SK-N-SH treated with all-trans-retinoic acid at 6 μM for 48 hours (cell line): Measurements from ENCODE around the gene ALS2.
A peak's percentile ranks its signal among the peaks of the same experiment; 100 is the strongest.

Experiments used
- ATAC-seq: fragments of 200-7000 bp; cut with Tn5 transposase; 3 replicates; pipeline ENCODE4 v1.9.1; 2020; ENCODE audit warnings: mild to moderate bottlenecking, moderate library complexity
- ARNTL ChIP-seq: fragments of 450-650 bp; formaldehyde crosslinking; IDR thresholded peaks from 2 replicates; pipeline ENCODE4 v1.5.0; 2020; ENCODE audit warnings: low read depth, mild to moderate bottlenecking, moderate library complexity, borderline replicate concordance
- CSRNP3 ChIP-seq: fragments of 250-450 bp; sonication (Bioruptor Pico); IDR thresholded peaks from 2 replicates; pipeline ENCODE4 v1.5.1; 2021; ENCODE audit warnings: mild to moderate bottlenecking, moderate library complexity
- ESRRG ChIP-seq: fragments of 250-450 bp; sonication (Bioruptor Pico); IDR thresholded peaks from 2 replicates; pipeline ENCODE4 v1.6.1; 2021; ENCODE audit warnings: mild to moderate bottlenecking
- GLIS3 ChIP-seq: fragments of 250-450 bp; sonication (Bioruptor Pico); IDR thresholded peaks from 2 replicates; pipeline ENCODE4 v1.5.0; 2020; ENCODE audit warnings: mild to moderate bottlenecking, moderate library complexity
- ISL1 ChIP-seq: fragments of 250-450 bp; sonication (Bioruptor Pico); IDR thresholded peaks from 2 replicates; pipeline ENCODE4 v2.1.2; 2022; ENCODE audit warnings: mild to moderate bottlenecking, moderate library complexity
- OSR1 ChIP-seq: fragments of 250-450 bp; sonication (Bioruptor Pico); IDR thresholded peaks from 2 replicates; pipeline ENCODE4 v1.8.0; 2022; ENCODE audit warnings: moderate library complexity, mild to moderate bottlenecking, inconsistent platforms
- PPARA ChIP-seq: fragments of 250-450 bp; sonication (Bioruptor Pico); IDR thresholded peaks from 2 replicates; pipeline ENCODE4 v1.5.0; 2020; ENCODE audit warnings: mild to moderate bottlenecking, borderline replicate concordance
- RARB ChIP-seq: fragments of 250-450 bp; sonication (Bioruptor Pico); IDR thresholded peaks from 2 replicates; pipeline ENCODE4 v1.8.0; 2021; ENCODE audit warnings: mild to moderate bottlenecking, moderate library complexity
- SNAI2 ChIP-seq: fragments of 250-450 bp; sonication (Bioruptor Pico); IDR thresholded peaks from 2 replicates; pipeline ENCODE4 v1.5.0; 2020; ENCODE audit warnings: mild to moderate bottlenecking, moderate library complexity
- TCF4 ChIP-seq: fragments of 250-450 bp; sonication (Bioruptor Pico); IDR thresholded peaks from 2 replicates; pipeline ENCODE4 v1.8.0; 2021; ENCODE audit warnings: mild to moderate bottlenecking, moderate library complexity, borderline replicate concordance
- TOX ChIP-seq: fragments of 250-450 bp; sonication (Bioruptor Pico); IDR thresholded peaks from 2 replicates; pipeline ENCODE4 v1.8.0; 2021; ENCODE audit warnings: mild to moderate bottlenecking, moderate library complexity, borderline replicate concordance
- TSHZ2 ChIP-seq: fragments of 250-450 bp; sonication (Bioruptor Pico); IDR thresholded peaks from 2 replicates; pipeline ENCODE4 v1.5.0; 2020; ENCODE audit warnings: mild to moderate bottlenecking, moderate library complexity
- ZC3H10 ChIP-seq: fragments of 250-450 bp; sonication (Bioruptor Pico); IDR thresholded peaks from 2 replicates; pipeline ENCODE4 v1.5.1; 2021; ENCODE audit warnings: mild to moderate bottlenecking, moderate library complexity
- ZFP3 ChIP-seq: fragments of 250-450 bp; sonication (Bioruptor Pico); IDR thresholded peaks from 2 replicates; pipeline ENCODE4 v1.5.0; 2020; ENCODE audit warnings: mild to moderate bottlenecking, moderate library complexity
- ZNF70 ChIP-seq: fragments of 450-650 bp; formaldehyde crosslinking; IDR thresholded peaks from 2 replicates; pipeline ENCODE4 v1.5.0; 2020; ENCODE audit warnings: mild to moderate bottlenecking, moderate library complexity
- ZNF8 ChIP-seq: fragments of 450-650 bp; formaldehyde crosslinking; IDR thresholded peaks from 2 replicates; pipeline ENCODE4 v1.5.0; 2020; ENCODE audit warnings: mild to moderate bottlenecking, moderate library complexity
- TF ChIP-seq, protein P1 (sequence below): fragments of 250-450 bp; sonication (Bioruptor Pico); IDR thresholded peaks from 2 replicates; pipeline ENCODE4 v1.8.0; 2021; ENCODE audit warnings: low read depth, mild to moderate bottlenecking, moderate library complexity, borderline replicate concordance
- TF ChIP-seq, protein P2 (sequence below): fragments of 250-450 bp; sonication (Bioruptor Pico); IDR thresholded peaks from 2 replicates; pipeline ENCODE4 v1.5.1; 2020; ENCODE audit warnings: low read depth, mild to moderate bottlenecking, moderate library complexity
- TF ChIP-seq, protein P3 (sequence below): fragments of 250-450 bp; sonication (Bioruptor Pico); IDR thresholded peaks from 2 replicates; pipeline ENCODE4 v1.8.0; 2020; ENCODE audit warnings: mild to moderate bottlenecking, moderate library complexity, borderline replicate concordance

Gene ALS2

DNA sequence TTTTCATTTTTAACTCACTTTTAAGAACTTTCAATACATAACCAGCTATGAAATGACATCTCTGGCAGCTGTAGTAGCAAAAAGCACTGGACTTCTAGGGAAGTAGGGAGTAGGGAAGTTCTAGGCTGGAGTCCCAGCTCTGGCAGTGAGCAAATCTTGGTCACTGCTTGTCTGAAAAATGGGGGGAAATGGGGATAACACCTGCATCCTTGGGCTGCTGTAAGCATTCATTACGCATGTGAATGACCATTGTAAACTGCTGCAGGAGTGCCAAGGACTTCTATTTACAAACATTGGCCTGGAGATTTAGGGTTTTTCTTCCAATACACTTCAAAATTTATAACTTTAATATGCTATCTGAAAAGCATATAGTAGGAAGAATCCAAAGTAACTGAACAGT, 81.3 kb downstream of the ALS2 start:
- no peak for TF ChIP-seq ESRRG (CRISPR knock-in tag)
- TF ChIP-seq, protein P1, sequence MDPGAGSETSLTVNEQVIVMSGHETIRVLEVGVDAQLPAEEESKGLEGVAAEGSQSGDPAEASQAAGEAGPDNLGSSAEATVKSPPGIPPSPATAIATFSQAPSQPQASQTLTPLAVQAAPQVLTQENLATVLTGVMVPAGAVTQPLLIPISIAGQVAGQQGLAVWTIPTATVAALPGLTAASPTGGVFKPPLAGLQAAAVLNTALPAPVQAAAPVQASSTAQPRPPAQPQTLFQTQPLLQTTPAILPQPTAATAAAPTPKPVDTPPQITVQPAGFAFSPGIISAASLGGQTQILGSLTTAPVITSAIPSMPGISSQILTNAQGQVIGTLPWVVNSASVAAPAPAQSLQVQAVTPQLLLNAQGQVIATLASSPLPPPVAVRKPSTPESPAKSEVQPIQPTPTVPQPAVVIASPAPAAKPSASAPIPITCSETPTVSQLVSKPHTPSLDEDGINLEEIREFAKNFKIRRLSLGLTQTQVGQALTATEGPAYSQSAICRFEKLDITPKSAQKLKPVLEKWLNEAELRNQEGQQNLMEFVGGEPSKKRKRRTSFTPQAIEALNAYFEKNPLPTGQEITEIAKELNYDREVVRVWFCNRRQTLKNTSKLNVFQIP (CRISPR knock-in tag), result no peak
- no peak for TF ChIP-seq SNAI2 (CRISPR knock-in tag)
- no peak for TF ChIP-seq ZC3H10
- TF ChIP-seq CSRNP3 (CRISPR knock-in tag), result no peak
- TF ChIP-seq PPARA, result no peak
- TF ChIP-seq TSHZ2 (CRISPR knock-in tag), result no peak
- no peak for TF ChIP-seq ZFP3
- TF ChIP-seq ZNF8, result no peak
- TF ChIP-seq, protein P2, sequence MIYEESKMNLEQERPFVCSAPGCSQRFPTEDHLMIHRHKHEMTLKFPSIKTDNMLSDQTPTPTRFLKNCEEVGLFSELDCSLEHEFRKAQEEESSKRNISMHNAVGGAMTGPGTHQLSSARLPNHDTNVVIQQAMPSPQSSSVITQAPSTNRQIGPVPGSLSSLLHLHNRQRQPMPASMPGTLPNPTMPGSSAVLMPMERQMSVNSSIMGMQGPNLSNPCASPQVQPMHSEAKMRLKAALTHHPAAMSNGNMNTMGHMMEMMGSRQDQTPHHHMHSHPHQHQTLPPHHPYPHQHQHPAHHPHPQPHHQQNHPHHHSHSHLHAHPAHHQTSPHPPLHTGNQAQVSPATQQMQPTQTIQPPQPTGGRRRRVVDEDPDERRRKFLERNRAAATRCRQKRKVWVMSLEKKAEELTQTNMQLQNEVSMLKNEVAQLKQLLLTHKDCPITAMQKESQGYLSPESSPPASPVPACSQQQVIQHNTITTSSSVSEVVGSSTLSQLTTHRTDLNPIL, result no peak
- TF ChIP-seq RARB (CRISPR knock-in tag), result no peak
- no peak for TF ChIP-seq OSR1
- no peak for TF ChIP-seq ARNTL (CRISPR knock-in tag)
- ATAC-seq, result no peak

GRCh38 chr2:201698588-201699226, 82.0 kb downstream of the ALS2 start, which contains the start of gene MPP4:
TSS of gene MPP4 (minus strand) at chr2:201698644. CDS start at chr2:201693954, 4,690 bp downstream.
- peak; percentile 83 for TF ChIP-seq ISL1
- TF ChIP-seq, protein P3, sequence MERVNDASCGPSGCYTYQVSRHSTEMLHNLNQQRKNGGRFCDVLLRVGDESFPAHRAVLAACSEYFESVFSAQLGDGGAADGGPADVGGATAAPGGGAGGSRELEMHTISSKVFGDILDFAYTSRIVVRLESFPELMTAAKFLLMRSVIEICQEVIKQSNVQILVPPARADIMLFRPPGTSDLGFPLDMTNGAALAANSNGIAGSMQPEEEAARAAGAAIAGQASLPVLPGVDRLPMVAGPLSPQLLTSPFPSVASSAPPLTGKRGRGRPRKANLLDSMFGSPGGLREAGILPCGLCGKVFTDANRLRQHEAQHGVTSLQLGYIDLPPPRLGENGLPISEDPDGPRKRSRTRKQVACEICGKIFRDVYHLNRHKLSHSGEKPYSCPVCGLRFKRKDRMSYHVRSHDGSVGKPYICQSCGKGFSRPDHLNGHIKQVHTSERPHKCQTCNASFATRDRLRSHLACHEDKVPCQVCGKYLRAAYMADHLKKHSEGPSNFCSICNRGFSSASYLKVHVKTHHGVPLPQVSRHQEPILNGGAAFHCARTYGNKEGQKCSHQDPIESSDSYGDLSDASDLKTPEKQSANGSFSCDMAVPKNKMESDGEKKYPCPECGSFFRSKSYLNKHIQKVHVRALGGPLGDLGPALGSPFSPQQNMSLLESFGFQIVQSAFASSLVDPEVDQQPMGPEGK (CRISPR knock-in tag), result no peak
- peak; percentile 77 for TF ChIP-seq ZNF70 (CRISPR knock-in tag)
- TF ChIP-seq ARNTL (CRISPR knock-in tag), result no peak
- peak; percentile 67; the same call in 1 of the 2 replicates for TF ChIP-seq ZC3H10
- no peak for TF ChIP-seq SNAI2 (CRISPR knock-in tag)
- TF ChIP-seq TCF4 (CRISPR knock-in tag), result peak; percentile 72; the same call in 1 of the 2 replicates
- TF ChIP-seq, protein P1 (CRISPR knock-in tag), result no peak
- no peak for TF ChIP-seq GLIS3 (CRISPR knock-in tag)
- TF ChIP-seq, protein P2, result 0 out of 2 replicates have a peak, but pooled peaks have one; percentile 38
- TF ChIP-seq RARB (CRISPR knock-in tag), result 0 out of 2 replicates have a peak, but pooled peaks have one; percentile 39
- TF ChIP-seq TOX (CRISPR knock-in tag), result peak; percentile 48; the same call in 1 of the 2 replicates
- TF ChIP-seq CSRNP3 (CRISPR knock-in tag), result peak; percentile 32; the same call in 1 of the 2 replicates
- peak; percentile 65 for ATAC-seq
